GOT3 (cell line): ENCODE measurements around the gene KIR3DL3.
"Not testable (repeated sequence)": the region's sequence is repeated elsewhere in the genome, so short reads cannot be mapped to it uniquely, and the experiment has no call there.

Experiments used
- DNase-seq: peaks from one replicate; lab custom pipeline; 2025; ENCODE audit warnings: mixed read lengths; lab: John Stamatoyannopoulos, UW

Gene KIR3DL3

DNA sequence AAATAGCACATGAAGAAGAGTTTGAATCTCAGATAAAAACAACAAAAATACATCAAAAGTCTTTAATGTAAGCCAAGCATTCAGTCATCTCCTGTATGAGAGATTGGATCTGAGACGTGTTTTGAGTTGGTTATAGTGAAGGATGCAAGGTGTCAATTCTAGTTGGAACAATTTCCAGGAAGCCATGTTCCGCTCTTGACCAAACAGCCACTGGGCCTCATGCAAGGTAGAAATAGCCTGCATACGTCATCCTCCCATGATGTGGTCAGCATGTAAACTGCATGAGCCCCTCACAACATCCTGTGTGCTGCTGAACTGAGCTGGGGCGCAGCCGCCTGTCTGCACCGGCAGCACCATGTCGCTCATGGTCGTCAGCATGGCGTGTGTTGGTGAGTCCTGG, at the start of gene KIR3DL3:
KIR3DL3 (plus strand) TSS at position 301 of the 400 bp plus-strand sequence; CDS start at position 356, 55 bp downstream.
- no peak for DNase-seq

DNA sequence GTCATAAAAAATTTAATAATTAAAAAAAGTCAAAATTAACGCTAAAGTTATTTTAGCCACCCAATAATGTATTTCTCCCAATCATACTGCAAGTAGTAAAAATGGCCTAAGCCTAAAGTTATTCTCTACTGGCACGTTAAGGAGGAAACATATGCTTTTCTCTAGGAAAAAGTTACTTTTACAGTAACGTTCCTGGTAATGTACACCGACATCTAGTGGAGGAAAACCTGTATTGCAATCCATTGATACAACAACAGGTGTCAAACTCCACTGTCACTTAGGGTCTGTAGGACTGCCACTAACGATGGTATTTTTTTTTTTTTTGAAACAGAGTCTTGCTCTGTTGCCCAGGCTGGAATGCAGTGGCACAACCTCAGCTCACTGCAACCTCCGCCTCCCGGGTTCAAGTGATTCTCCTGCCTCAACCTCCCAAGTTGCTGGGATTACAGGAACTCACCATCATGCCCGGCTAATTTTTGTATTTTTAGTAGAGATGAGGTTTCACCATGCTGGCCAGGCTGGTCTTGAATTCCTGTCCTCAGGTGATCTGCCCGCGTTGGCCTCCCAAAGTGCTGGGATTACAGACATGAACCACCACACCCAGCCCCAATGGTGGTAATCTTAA, 47.9 kb upstream of the KIR3DL3 start:
- DNase-seq, result not testable (repeated sequence)

DNA sequence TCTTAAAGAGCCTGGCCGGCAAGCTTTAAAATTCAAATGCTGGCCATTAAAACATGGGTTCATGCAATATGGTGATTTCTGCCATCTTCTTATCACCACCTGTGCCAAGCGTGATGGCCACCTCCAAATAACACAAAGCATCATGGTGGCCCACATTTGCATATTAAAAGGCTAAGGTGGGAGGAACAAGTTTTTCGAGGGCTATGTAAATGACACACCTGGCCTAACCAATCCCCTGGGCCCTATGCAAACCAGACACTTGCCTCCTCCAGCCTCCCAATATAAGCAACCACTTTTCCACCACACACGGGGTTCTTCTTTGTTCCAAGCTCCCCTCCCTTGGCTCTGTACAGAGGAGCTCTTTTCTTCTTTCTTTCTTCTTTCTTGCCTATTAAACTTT, 47.0 kb upstream of the KIR3DL3 start:
- DNase-seq, result no peak

DNA sequence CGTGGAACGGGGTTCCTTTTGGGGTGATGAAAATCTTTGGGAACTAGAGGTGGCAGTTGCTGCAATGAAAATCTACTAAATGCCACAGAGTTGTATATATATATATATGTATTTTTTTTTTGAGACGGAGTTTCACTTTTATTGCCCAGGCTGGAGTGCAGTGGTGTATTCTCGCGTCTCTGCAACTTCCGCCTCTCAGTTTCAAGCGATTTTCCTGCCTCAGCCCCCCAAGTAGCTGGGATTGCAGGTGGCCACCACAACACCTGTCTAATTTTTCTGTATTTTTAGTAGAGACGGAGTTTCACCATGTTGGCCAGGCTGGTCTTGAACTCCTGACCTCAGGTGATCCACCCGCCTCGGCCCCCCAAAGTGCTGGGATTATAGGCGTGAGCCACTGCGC, 42.6 kb upstream of the KIR3DL3 start:
- DNase-seq, result not testable (repeated sequence)

DNA sequence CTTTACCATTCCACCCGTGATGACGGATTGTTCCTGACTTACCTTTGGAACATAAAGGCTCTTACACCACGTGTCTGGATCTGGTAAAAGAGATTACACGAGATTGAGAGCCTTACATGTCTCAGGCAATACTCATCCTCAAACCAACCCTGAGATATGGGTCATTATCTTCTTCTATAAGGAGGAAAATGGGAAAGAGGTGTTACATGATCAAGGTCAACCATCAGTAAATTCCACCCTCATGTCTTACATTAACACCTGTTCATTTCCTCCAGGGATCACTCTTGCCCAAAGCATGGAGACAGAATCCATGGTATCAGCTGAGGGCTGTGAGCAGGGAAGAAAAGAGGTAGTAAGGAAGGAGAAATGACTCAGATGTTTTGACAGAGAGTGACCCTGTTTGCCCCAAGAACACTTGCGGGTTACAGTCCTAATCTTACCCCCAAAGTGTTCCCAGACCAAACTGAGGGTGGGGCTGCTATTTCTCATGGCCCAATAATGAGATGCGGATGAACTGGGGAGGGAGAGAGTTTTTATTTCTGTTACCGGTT, 41.9 kb upstream of the KIR3DL3 start:
- DNase-seq, result no peak

DNA sequence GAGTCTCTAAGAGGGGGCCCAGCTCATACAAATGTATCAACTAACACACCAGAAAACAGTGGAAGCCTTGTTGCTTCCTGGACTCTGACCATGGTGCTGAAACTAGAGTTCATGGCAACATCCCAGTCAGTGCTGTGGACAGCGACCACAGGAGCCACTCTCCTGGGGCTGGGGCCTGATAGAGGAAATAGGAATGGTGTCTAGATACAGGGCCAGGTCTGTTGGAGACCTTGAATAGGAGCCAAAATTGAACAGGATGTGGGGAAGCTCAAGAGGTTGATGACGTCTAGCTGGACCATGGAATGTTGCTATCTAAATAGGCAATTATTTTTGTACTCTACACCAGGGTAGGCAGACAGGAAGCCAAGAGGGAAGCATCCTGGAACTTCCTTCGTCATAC, 39.7 kb upstream of the KIR3DL3 start:
- DNase-seq, result no peak

DNA sequence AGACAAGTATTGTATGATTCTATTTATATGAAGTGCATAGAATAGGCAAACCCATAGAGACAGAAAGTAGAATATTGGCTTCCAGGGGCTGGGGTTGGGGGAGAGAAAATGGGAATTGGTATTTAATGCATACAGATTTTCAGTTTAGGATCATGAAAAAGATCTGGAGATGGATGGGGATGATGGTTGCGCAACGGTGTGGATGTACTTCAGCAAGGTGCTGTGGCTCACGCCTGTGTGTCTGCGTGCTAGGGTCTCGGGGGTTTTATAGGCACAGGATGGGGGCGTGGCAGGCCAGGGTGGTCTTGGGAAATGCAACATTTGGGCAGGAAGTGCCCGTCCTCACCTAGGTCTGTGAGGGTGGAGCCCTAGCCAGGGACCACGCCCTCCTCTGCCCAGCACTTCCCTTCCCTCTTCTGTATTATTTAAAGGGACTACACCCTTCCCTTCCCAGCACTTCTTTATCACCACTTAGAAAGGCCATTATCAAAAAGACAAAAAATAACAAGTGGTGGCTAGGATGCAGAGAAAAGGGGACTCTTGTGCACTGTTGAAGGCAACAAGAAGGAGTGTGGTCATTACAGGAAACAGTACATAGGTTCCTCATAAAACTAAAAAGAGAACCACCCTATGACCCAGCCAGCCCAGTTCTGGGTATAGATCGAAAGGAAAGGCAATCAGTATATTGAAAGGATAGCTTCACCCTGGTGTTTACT, 32.5 kb upstream of the KIR3DL3 start:
- no peak for DNase-seq

DNA sequence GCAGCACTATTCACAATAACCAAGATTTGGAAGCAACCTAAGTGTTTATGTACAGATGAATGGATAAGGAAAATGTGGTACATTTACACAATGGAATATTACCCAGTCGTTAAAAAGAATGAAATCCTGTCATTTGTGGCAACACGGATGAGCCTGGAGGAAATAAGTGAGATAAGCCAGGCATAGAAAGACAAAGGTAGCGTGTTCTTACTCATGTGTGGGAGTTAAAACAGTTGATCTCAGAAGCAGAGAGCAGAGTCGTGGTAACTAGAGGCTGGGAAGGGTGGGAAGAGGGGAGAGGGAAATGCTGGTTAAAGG, 32.0 kb upstream of the KIR3DL3 start:
- DNase-seq, result no peak

DNA sequence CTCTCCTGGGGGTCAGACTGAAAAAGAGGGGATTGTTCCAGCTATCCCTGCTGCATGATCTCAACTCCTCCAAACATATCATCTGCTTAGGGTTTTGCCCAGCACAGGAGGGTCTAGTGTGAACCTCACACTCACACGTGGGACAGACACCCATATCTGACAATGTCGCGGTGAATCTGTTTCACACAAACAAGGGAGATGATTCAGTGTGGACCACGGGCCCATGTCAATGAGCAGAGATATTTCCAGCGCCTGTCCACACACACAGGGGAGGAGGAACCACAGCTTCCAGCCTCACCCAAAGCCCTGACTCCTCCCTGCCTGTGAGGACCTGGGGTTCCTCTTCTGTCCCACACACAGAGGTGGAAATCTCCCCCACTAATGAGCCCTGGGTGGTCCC, 29.6 kb upstream of the KIR3DL3 start:
- no peak for DNase-seq

DNA sequence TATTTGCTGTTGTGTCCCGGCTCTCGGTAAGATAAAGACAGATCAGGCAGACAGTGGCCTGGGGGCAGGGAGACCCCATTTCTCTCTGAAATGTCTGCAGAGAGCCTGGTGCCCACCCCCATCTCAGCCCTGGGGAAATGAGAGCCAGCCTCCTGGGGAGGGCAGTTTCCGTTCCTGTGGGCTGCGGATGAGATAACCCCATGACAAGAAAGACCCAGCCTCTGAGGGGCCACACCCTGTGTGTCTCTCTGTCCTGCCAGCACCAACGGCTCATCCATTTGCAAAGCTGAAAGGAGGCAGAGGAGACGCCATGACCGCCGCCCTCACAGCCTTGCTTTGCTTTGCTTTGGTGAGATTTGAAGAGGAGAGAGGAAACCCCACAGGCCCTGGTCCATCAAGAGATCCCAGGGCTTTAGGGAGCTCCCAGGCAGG, 28.1 kb upstream of the KIR3DL3 start:
- DNase-seq, result no peak

DNA sequence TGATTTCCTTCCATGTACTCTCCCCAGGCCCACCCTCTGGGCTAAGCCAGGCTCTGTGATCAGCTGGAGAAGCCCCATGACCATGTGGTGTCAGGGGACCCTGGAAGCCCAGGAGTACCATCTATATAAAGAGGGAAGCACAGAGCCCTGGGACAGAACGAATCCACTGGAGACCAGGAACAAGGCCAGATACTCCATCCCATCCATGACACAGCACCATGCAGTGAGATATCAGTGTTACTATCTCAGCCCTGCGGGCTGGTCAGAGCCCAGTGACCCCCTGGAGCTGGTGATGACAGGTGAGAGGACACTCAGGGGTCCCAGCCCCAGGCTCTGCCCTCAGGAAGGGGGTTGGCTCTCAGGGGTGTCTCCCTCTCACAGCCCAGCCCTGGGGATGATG, 27.5 kb upstream of the KIR3DL3 start:
- no peak for DNase-seq

DNA sequence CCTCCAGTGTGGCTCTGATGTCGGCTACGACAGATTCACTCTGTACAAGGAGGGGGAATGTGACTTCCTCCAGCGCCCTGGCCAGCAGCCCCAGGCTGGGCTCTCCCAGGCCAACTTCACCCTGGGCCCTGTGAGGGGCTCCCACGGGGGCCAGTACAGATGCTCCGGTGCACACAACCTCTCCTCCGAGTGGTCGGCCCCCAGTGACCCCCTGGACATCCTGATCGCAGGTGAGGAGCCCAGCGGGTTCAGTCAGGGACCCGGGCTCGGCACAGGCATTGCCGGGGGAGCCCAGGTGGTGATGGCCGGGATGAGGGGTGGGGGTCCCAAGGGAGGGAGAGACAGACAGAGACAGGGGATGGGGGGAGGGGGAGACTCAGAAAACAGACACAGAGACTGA, 26.5 kb upstream of the KIR3DL3 start:
- not testable (repeated sequence) for DNase-seq

DNA sequence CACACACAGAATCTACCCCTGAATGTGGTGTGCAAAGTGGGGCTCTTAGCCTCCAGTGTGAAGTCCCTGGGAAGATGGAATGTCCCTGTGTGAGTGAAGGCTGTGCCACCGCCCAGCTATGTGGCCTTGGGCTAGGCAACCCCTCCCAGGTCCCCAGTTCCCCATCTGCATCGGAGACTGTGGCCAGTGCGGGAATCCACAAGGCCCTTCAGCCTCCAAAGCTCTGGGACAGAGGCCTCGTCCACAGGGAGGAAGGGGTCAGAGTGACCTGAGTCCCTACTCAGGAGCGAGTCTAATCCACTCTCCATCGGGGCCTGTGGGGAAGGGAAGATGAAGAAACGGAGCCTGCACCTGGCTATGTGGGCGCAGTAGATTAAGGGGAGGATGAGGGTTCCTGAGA, 19.3 kb upstream of the KIR3DL3 start:
- DNase-seq, result no peak

DNA sequence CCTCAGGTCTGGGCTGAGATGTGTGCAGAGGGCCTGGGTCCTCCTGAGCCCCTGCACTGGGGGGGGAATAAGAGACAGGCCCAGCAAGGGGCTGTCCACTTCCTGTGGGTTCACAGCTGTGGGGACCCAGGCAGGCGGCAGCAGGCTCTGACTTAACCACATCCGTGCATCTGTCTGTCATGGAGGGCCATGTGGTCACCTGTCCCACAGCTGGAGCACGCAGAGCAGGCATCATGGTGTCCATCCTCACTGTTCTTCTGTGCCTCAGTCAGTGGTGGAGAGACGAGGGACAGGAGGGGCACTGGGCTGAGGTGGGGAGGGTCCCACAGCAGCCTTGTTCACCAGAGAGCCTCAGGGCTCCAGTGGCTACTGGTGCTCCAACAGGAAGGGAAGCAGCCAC, 16.3 kb upstream of the KIR3DL3 start:
- DNase-seq, result no peak

DNA sequence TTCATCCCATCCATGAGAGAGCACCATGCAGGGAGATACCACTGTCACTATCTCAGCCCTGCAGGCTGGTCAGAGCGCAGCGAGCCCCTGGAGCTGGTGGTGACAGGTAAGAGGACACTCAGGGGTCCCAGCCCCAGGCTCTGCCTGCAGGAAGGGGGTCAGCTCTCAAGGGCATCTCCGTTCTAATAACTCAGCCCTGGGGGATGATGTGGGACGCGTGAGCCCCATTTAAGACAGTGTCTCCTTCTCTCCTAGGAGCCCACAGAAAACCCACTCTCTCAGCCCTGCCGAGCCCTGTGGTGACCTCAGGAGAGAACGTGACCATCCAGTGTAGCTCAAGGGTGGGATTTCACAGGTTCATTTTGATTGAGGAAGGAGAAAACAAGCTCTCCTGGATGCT, 15.5 kb upstream of the KIR3DL3 start:
- no peak for DNase-seq

DNA sequence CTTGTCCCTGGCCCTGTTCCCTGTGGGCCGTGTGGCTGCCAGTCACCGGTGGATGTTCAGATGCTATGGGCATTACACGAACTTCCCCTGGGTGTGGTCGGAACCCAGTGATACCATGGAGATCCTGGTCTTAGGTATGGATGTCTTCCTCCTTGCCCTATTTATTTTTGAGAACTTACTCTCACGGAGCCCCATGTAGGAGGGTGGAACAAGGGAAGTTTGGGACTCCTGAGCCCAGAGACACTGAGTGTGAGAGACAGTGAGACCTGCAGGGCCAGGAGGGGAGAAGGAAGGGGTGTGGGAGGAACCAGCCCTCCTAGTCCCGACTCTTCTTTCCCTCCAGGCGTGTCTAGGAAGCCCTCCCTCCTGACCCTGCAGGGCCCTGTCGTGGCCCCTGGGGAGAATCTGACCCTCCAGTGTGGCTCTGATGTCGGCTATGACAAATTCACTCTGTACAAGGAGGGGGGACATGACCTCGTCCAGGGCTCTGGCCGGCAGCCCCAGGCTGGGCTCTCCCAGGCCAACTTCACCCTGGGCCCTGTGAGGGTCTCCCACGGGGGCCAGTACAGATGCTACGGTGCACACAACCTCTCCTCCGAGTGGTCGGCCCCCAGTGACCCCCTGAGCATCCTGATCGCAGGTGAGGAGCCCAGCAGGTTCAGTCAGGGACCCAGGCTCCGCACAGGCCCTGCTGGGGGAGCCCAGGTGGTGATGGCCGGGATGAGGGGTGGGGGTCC, 14.9 kb upstream of the KIR3DL3 start:
- DNase-seq, result no peak

DNA sequence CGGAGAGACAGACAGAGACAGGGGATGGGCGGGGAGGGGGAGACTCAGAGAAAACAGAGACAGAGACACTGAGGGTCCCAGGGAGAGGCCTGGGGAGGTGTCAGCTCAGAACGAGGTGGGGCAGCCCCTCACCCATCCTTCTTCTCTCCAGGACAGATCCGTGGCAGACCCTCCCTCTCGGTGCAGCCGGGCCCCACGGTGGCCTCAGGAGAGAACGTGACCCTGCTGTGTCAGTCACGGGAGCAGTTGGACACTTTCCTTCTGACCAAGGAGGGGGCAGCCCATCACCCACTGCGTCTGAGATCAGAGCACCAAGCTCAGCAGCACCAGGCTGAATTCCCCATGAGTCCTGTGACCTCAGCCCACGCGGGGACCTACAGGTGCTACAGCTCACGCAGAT, 14.3 kb upstream of the KIR3DL3 start:
- not testable (repeated sequence) for DNase-seq

DNA sequence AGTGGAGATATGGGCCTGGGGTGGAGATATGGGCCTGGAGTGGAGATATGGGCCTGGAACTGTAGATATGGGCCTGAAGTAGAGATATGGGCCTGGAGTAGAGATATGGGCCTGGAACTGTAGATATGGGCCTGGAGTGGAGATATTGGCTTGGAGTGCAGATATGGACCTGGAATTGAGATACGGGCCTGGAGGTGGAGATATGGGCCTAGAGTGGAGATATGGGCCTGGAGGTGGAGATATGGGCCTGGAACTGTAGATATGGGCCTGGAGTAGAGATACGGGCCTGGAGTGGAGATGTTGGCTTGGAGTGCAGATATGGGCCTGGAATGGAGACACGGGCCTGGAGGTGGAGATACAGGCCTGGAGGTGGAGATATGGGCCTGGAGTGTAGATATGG, 402 bp downstream of the KIR3DL3 start:
- no peak for DNase-seq

DNA sequence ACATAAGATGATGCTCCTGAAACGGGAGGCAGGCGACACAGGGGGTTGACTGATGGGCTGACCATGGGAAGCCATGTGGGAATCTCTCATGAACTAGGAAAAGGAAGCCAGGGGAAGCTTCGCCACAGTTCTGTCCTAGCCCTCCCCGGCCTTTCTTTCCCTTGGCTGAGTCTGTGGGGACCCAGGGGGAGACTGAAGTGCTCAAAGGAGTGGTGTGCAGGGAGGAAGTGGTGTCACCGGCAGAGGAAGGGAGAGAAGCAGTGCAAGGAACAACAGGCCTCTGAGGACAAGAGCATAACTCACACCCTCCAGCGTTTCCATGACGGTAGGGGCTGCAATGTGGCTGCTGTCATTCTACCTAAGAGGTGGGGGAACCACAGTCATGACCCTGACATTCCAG, 1.1 kb downstream of the KIR3DL3 start:
- DNase-seq, result no peak

DNA sequence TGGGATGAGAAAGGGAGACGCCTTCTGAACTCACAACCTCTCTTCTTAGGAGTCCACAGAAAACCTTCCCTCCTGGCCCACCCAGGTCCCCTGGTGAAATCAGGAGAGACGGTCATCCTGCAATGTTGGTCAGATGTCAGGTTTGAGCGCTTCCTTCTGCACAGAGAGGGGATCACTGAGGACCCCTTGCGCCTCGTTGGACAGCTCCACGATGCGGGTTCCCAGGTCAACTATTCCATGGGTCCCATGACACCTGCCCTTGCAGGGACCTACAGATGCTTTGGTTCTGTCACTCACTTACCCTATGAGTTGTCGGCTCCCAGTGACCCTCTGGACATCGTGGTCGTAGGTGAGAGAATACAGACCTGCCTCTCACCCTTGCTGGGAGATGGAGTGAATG, 3.3 kb downstream of the KIR3DL3 start:
- no peak for DNase-seq

DNA sequence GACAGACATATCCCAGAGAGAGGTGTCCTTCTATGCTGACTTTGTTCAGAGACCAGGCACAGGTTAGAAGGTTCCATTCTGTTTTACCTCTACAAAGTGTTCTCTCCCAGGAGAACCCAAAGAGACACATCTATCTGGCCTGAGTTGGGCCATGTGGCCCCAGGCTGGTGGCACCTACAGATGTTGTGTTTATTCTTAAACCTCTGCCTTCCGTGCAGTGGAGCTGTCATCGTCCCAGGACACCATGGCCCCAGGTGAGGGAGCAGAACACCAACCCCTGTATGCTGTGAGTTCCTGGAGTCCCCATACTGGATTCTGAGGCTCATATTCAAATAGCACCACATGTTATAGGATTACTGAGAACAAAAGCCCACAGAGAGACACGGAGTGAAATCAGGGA, 3.9 kb downstream of the KIR3DL3 start:
- no peak for DNase-seq

DNA sequence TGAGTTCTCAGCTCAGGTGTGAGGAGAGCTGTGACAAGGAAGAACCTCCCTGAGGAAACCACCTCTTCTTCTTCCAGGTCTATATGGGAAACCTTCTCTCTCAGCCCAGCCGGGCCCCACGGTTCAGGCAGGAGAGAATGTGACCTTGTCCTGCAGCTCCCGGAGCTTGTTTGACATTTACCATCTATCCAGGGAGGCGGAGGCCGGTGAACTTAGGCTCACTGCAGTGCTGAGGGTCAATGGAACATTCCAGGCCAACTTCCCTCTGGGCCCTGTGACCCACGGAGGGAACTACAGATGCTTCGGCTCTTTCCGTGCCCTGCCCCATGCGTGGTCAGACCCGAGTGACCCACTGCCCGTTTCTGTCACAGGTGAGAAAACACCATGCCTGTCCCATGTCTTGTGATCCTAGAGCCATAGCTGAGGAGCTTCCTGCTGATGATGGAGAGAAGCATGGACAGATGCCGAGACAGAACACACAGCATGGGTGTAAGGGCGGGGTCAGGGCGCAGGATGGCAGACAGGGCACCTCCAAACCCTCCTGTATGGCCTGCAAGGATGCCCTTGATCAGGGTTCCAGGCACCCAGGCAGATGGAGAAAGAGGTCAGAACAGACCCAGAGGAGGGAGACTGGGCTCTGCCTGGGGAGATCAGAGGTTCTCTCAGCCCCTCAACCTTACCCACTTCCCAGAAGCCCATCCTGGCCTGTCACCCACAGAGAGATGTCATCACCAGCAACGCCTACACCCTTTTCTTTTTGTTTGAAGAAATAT, 5.4 kb downstream of the KIR3DL3 start:
- DNase-seq, result no peak
